HG02588 (cell line): Measurements from ENCODE around the gene DPH5.
"Not testable (repeated sequence)": the region's sequence is repeated elsewhere in the genome, so short reads cannot be mapped to it uniquely, and the experiment has no call there.

Experiments used
- ATAC-seq: cut with Tn5 transposase; IDR thresholded peaks from one replicate; pipeline ENCODE4 v1.9.1; 2021; ENCODE audit warnings: mild to moderate bottlenecking, moderate library complexity; ENCODE audit not compliant: unreplicated experiment

The DPH5 gene

DNA sequence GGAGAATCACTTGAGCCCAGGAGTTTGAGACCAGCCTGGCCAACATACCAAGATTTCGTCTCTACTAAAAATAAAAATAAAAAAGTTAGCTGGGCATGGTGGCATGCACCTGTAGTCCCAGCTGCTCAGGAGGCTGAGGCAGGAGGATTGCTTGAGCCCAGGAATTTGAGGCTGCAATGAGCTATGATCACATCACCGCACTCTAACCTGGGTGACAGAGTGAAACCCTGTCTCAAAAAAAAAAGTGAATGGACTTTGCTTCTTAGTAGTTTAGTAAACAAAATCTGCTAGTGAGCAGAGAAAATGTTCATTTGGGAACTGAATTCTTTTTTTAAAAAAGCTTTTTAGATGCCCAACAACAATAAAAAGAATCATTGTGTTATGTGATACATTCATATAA is 6.5 kb upstream of the DPH5 start:
- not testable (repeated sequence) for ATAC-seq

DNA sequence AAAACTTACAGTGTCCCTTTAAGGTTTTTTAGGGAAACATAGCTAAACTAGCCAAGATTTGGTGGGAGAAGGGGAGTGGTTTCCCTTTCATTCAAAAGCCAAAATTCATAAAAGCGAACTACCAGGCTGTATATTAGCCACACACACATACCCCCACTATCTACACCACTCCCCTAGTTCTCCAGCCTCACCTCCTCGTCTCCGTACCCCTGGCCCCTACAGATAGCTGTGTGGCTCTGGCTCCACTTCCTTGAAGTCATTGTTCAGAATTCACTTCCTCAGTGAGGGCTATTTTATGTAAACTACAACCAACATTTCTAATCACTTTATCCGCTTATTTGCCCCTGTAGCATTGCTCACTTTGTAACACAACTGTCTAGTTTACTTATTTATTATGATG is 5.3 kb upstream of the DPH5 start:
- no peak for ATAC-seq

DNA sequence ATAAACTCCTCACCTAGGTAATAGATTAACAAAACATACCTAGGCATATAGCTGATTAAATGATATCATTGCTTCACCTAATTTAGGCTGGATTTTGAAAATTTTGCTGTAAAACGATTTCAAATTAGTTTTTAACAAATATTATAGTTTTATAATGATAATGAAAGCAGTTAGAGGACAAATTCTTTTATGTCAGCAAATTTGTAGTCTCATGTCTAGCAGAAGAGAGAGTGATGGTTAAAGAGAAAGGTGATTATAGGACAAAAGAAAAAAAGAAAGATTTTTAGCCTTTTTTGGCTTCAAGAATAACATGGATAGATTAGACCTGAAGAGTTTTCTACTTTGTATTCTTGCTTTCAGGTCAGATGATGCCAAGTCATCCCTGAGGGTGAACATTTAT is 3.6 kb upstream of the DPH5 start:
- no peak for ATAC-seq

DNA sequence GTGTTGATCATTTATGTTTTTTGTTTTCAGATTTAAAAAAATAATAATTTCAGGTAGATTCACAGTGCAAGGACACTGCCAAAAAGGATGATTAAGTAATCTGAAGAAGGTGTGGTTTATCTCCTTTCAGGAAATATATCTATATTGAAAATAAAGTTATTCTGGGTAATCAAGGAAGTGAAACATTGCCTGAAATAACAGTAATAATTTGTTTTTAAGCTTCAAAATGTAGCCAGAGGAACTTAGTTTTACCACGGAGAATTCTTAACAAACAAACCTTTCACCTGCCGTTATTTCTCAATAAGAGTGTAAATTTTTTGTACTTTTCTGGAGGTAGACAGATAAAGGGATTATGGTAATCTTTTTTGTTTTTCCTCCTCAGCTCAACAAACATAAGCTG is 2.9 kb upstream of the DPH5 start:
- no peak for ATAC-seq

DNA sequence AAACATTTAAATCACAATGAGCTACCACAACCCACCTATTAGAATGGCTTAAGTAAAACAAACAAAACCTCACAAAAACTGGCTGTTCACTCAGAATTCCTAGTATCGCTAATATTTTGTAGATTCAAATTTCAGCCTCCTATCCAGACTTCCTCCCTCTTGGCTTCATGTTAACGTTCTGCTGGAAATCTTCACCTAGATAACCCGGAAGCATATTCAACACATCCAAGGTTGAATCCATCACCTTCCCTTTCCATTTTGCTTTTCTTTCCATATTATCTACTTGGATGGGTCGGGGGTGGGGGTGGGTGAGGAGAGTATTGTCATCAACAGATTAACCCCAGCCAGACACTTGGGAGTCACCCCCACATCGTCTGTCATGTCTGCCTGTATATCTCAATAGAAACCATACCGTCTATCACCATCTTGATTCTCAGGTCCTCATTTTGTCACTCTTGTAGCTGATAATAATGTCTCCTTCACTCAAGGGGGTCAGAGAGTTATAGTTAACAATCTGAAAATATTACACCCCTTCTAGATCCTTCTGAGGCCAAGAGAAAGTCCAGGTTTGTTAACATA is 1.7 kb upstream of the DPH5 start:
- no peak for ATAC-seq

DNA sequence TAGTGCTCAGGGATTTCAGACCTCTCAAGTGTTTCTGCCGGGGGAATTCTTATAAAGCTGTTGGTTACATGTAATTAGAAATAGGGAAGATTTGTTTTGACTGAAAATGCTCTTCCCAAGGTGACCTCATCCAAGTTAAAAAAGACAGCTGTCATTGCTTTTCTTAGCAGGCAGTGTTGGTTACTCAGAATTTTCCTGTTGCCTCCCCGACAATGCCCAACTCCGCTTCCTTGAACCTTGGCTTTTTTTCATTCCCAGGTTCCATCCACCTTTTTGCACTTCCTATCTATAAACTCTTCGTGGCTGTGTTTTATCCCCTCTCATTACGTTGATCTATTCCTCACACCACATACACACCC is 825 bp upstream of the DPH5 start:
- ATAC-seq = no peak

DNA sequence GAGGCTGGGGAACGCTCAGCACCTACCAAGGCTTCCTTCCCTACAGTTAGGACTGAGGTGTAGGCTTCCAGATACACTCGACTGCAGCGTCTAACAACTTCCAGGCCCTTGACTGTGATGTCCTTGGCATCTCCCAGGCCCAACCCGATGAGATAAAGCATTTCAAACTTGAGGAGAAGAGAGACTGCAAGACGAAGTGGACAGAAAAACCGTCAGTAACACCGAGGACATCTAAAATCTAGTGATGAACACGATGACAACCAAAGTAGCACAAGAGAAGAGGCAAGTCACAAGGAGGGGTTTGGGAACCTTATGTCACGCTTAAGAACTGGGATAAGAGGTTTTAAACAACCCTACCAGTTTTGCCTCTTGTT is 314 bp downstream of the DPH5 start:
- ATAC-seq = peak; percentile 33

DNA sequence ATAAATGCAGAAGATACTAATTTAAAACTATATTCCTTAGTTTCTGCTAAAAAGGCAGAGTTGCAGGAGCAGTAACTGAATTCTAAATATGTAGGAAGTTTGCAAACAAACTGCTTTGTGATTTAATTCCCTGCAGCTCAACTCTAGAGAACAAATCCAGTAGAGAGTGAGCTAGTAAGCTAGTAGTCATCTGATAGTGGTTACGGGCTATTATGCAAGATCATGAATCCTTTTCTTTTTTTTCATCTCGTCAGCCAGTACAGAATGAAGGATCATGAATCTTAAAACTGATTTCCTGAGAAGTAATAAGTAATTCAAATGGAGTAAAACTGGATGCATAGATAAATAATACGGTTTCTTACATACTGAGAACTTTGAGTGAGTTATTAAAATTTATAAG is 3.3 kb downstream of the DPH5 start:
- ATAC-seq = no peak

DNA sequence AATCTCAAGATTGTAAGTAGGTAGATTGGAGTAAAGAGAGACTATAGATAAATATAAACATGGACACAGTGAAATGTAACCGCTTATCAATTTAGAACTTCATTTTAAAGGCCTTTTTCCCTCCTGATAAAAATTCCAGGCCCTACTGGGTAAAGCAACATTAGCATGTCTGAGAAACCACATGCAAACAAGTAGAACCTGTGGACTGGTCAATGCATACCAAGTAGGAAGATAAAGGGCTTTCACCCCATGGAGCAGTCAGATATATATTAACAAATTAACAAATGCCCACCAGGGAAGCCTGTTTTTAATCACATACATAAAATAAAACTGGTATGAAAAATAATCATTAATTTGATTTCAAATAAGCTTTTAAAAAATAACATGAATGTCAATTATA is 8.1 kb downstream of the DPH5 start:
- ATAC-seq = no peak

DNA sequence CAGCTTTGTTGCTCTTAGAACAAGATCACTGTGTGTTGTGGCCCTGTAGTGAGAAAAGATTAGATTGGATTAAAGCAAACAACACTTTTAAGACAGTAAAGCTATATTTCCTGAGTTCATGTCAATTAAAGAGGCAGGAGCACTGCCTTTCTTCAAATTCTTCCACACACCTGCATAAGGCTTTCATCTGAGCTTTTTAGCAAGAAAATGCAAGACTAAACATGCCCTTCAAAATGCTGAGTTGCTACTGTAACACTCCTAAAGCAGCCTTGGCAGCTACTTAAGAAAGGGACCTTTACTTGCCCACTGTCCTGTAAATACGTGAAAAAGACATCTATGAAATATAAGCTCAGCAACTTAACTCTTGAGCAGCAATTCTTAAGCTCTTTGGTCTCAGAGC is 11.8 kb downstream of the DPH5 start:
- no peak for ATAC-seq

DNA sequence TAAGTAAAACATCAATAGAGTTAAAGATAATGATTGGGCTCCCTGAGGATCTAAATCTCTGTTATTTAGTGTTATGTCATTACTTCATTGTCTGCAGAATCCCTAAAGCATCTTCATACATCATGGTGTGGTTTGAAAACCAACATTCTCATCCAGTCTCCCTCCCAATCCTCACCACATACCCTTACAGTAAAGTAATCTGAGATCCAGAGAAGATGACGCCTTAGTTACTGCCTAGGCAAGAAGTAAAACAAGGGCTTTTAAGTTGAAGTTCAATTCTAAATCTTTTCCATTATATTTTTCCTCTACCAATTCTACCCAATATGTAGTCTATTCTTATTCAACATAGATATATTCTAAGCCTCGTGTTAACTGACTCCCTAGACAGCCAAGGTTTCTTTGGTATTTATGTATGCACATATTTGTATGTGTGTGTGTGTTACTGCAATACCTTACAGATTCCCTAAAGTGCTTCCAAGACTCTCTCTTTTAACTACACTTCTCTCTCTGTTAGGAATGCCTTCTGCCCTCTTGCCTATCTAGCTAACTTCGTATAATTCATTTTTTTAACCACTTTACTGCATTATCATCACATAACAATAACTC is 17.3 kb downstream of the DPH5 start:
- no peak for ATAC-seq

DNA sequence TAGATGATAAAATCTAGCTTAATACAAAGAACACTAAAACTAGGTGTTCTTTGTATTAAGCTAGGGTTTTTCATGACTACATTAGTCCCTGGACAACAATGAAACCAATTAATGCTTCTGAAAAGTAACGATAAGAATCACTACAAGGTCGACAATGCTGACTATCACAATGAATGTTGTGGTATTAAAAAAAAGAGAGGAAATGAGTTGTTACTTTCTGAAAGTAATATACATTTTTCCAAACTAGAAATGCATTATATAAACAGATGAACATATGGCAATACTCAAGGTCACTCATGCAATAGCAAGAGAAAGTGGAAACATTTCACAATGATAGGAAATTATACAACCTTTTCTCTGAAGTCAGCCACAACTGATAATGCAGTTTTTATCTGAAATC is 19.0 kb downstream of the DPH5 start:
- no peak for ATAC-seq

DNA sequence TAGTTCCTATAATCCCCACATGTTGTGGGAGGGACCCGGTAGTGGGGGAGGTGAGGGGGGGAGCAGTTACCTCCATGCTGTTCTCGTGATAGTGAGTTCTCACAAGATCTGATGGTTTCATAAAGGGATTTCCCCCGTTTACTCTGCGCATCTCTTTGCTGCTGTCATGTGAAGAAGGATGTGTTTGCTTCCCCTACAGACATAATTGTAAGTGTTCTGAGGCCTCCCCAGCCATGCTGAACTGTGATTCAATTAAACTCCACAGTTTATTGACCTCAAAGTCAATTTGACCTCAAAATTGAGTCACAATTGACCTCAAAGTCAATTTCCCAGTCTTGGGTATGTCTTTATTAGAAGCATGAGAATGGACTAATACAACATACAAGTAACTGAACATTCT is 19.7 kb downstream of the DPH5 start:
- no peak for ATAC-seq

DNA sequence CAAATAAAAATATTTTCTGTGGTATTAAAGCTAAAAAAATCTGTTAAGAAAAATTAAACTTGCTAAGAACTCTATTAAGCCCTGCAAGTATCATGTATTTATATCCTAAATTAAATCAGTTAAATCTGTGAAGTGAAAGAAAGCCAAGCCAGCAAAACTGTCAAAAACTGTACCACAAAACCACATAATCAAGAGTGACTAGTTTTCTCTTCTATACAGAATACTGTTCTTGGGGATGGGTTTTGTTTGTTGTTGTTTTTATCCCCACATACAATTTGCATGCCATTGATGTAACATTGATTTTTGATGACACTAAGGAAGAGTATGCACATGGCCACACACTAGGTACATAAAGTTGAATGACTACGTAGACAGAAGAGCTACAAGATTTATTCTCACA is 20.4 kb downstream of the DPH5 start:
- no peak for ATAC-seq

DNA sequence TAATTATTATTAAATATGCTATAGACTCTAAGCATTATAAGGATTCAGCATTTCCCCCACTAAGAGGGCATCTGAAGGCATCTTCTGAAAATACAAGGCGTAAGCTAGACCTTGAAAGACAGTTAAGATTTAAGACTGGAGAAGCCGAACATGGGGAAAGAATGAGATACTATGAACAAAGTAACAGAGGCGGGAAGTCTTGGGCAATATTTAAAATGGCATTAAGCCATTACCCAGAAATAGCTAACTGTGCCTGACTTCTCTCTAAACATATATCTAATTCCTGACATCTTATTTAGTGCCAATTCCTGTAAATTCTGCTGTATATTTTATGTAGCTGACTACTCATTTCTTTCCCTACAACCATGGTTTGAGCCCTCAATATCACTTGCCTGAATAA is 20.9 kb downstream of the DPH5 start:
- ATAC-seq = no peak

DNA sequence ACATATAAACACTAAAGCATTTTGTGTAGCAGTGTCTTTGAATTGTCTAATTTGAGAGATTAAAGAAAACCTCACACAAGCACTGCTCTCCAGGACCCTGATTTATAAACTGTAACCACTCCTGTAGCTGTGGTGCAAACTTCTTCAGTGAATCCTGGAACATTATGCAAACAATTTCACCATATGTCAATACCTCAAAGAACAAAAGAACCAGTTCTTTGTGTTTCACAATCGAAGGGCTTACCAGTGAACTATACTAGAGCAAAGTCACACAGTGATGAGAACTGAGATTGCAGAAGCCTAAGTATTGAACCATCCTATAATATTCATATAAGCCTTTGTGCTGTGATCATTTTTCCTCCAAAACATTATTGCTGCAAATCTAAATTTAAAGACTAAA is 21.5 kb downstream of the DPH5 start:
- no peak for ATAC-seq

DNA sequence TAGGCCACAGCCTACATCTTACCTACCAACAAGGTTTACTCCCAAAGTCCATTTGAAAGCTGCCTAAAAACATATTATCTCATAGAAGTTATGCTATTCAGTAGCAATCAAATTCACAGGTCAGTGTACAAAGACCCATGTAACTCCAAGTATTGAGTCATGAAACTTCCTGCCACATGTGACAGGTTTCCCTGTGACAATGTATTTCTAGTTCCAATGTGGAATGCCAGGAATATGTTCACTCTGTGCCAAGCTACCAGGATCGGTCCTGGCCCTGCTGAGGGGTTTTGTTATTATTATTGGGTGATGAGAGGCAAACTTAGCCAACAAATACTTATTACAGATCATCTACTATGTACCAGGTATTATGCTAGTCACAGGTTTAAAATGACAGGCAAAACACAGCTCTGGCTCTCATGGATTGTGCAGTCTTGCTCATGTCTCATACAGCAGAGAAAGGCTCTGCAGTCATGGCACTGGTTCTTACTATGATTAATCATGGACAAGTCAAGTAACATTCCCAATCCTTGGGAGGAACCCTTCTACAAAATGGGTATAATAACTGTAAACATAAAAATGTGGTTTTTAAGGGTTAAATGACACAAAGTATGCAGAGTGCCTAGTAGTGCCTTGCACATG is 22.5 kb downstream of the DPH5 start:
- ATAC-seq = no peak

DNA sequence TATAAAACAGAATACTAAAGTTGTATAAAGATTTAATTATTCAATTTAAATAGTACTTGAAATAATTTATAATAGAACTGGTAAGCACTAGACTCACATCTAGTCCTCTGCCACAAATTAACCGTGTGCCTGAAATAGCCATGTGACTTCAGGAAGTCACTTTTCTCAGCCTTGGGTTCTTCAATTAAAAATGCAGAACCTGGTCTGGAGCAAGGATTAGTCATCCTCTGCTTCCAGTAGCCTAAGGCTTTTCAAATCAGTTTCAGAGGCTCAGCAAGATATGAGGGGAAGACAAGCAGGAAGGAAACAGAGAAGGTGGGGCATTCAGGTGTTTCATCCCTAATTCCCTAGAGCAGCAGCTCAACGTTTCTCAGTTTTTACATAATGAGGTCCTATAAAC is 23.0 kb downstream of the DPH5 start:
- ATAC-seq = no peak

DNA sequence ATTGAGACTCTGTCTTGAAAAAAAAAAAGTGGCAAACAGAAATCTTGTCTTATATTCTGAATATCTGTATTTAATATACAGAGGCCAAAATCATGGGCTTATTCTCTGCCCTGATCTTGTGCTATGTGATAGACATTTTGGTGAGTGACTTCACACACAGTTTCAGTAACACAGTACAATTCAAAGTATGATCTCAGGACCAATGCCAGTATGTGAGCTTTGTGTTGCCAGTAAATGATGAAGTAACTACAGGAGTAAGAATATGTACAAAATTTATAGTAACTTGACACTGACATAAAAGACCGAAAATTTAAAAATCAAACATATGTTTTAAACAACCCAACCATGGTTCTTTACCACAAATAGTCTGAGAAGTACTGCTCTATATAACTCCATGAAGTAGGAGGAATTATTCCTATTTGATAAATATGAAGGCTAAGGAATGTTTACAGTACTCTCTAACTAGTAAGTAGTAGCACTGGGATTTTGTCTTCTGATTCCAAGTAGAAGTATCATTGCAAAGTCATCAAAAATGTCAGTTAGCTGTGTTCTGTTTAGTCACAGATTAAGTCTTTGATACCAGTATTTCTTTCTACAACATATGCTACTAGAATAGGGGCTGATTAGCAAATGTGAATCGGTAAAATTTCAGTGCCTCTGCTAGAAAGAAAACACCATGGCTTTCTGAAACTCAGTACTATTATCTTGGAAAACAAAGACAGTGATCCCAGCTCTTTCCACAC is 25.3 kb downstream of the DPH5 start:
- no peak for ATAC-seq

DNA sequence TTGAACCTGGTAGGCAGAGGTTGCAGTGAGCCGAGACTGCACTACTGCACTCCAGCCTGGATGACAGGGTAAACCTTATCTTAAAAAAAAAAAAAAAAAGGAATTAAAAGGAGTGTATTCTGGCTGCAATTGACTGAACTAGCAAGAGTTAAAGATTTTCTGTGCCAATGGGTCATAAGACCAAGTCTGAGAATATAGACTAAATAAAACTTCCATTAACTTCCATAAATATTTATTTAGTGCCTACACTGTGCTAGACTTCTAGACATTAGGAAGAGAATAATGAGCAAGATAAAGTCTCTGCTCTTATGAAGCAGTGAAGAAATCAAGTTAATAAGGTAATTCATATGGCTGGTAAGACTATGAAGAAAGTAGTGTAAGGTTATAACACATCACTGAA is 27.2 kb downstream of the DPH5 start:
- ATAC-seq = no peak

DNA sequence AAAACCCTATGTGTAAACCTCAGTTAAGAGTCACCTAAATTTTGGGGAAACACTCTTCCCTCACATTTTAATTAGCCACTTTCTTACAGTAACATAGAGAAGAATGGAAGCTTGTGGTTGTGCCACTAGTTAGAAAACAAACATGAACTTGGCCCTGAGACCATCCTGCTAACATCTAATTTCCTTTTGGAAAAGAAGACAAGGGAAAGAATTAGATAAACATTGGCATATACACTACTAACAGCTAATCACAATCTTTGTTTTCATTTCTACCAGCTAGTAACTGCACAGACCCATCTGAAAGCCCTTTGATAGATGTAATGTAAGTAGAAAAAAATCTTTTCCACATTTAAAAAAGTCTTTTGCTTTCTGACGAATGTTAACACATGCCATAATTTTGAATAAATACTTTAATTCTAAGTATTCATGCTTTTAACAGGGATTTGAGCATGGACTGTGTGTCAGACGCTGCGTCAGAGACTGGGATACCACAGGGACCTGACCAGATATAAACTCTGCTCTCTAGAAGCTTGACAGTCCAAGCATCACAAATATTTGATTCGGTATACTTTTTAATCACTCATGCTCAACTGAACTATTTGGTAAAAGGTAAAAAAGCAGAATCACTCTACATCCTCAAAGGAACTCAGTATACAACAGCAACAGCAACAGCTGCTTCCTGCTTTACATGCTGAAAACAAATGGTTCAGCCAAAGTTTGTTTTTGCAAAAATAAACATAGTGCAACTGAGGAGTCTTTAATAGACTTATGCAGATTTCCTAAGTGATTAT is 30.2 kb downstream of the DPH5 start:
- no peak for ATAC-seq
